GOT3 (cell line): ENCODE data around the gene IPO7.

ENCODE experiments used
- DNase-seq: peaks from one replicate; lab custom pipeline; 2025; ENCODE audit warnings: mixed read lengths; lab: John Stamatoyannopoulos, UW

Gene IPO7

GRCh38 chr11:9493492-9493891, 109.0 kb downstream of the IPO7 start:
- DNase-seq = no peak

GRCh38 chr11:9494316-9494715, 109.9 kb downstream of the IPO7 start:
- DNase-seq = no peak

- DNase-seq = no peak
Measured at GRCh38 chr11:9495803-9496514, 111.5 kb downstream of the IPO7 start.
